Keratinocyte (primary cell): ENCODE results near the gene BNC1. TPM values are rescaled to one million over a fixed set of nuclear protein-coding genes. Genes with fewer than 3 reads are reported as not detected.

Experiments used
- DNase-seq: peaks from one replicate; pipeline ENCODE4 v3.0.0-alpha.2; 2011; ENCODE audit warnings: low read depth, missing footprints, low spot score
- FAIRE-seq: peaks from 2 replicates; lab custom pipeline; 2011; peaks lifted over from hg19 to GRCh38; lab: Jason Lieb, UNC
- H2AFZ ChIP-seq: 2 replicates; pipeline ENCODE4 v1.6.0; 2012; ENCODE audit warnings: low read length, control low read depth, inconsistent platforms; ENCODE audit not compliant: control insufficient read depth
- H3K27ac ChIP-seq: 2 replicates; pipeline ENCODE4 v1.5.1; 2011; ENCODE audit warnings: low read length; ENCODE audit not compliant: control insufficient read depth, insufficient read depth
- H3K27me3 ChIP-seq: 3 replicates; pipeline ENCODE4 v1.6.0; 2011; ENCODE audit warnings: low read length; ENCODE audit not compliant: control insufficient read depth, insufficient read depth; ENCODE audit errors: extremely low read depth
- H3K36me3 ChIP-seq, 2 experiments: 2 replicates in 1 of 2; 3 replicates in 1 of 2; pipeline ENCODE4 v1.5.1; 2011; ENCODE audit warnings: low read length in 2 of 2, mild to moderate bottlenecking in 1 of 2; ENCODE audit not compliant: control insufficient read depth in 2 of 2, insufficient read depth in 2 of 2; ENCODE audit errors: extremely low read depth in 1 of 2
- H3K4me1 ChIP-seq: 3 replicates; pipeline ENCODE4 v1.5.1; 2011; ENCODE audit warnings: low read length; ENCODE audit not compliant: control insufficient read depth, insufficient read depth; ENCODE audit errors: extremely low read depth
- H3K4me2 ChIP-seq: 3 replicates; pipeline ENCODE4 v1.6.0; 2011; ENCODE audit warnings: low read depth, low read length; ENCODE audit not compliant: control insufficient read depth, insufficient read depth; ENCODE audit errors: extremely low read depth
- H3K4me3 ChIP-seq, 3 experiments: fragments of 200-600 bp in 1 of 3; sonication (generic) in 1 of 3; 2 replicates in 2 of 3; 3 replicates in 1 of 3; pipeline ENCODE4 v1.5.1; 2011 to 2016; ENCODE audit warnings: low read length in 3 of 3, mild to moderate bottlenecking in 3 of 3, control low read depth in 2 of 3, inconsistent platforms in 1 of 3, low read depth in 1 of 3, mixed read lengths in 1 of 3, mixed run types in 1 of 3, moderate library complexity in 1 of 3; ENCODE audit not compliant: control insufficient read depth in 2 of 3, insufficient read depth in 2 of 3; ENCODE audit errors: extremely low read depth in 1 of 3
- H3K79me2 ChIP-seq: 2 replicates; pipeline ENCODE4 v1.6.0; 2012; ENCODE audit warnings: low read length; ENCODE audit not compliant: control insufficient read depth, insufficient read depth
- H3K9ac ChIP-seq: 3 replicates; pipeline ENCODE4 v1.6.0; 2011; ENCODE audit warnings: low read length; ENCODE audit not compliant: control insufficient read depth, insufficient read depth; ENCODE audit errors: extremely low read depth
- H3K9me1 ChIP-seq: 3 replicates; pipeline ENCODE4 v1.6.0; 2011; ENCODE audit warnings: low read length; ENCODE audit not compliant: control insufficient read depth, insufficient read depth; ENCODE audit errors: extremely low read depth
- H3K9me3 ChIP-seq: 2 replicates; pipeline ENCODE4 v1.5.1; 2012; ENCODE audit warnings: low read depth, low read length; ENCODE audit not compliant: control insufficient read depth
- H4K20me1 ChIP-seq: 3 replicates; pipeline ENCODE4 v1.6.0; 2011; ENCODE audit warnings: low read length; ENCODE audit not compliant: control insufficient read depth, insufficient read depth; ENCODE audit errors: extremely low read depth
- CTCF ChIP-seq, 3 experiments: IDR thresholded peaks in 1 of 3; conservative IDR thresholded peaks in 1 of 3; optimal IDR thresholded peaks in 1 of 3; 2 replicates in 2 of 3; 3 replicates in 1 of 3; pipeline versions ENCODE3 to v1.5.1; 2011; ENCODE audit warnings: low read length in 3 of 3, mild to moderate bottlenecking in 3 of 3, moderate library complexity in 2 of 3, control low read depth in 1 of 3, inconsistent platforms in 1 of 3; ENCODE audit not compliant: insufficient read depth in 2 of 3; ENCODE audit errors: extremely low read depth in 1 of 3
- EZH2 ChIP-seq: IDR thresholded peaks from one replicate; pipeline ENCODE4 v1.6.1; 2012; ENCODE audit warnings: inconsistent platforms, mild to moderate bottlenecking, low read length, moderate library complexity
- dilution Hi-C: fragments of 300-500 bp; cut with MboI; formaldehyde crosslinking; loops from one replicate; pipeline ENCODE4 v1.7.0; 2020; ENCODE audit warnings: low sequenced_read_pairs; ENCODE audit not compliant: extremely low pct_ligation_motif_present
- polyA plus RNA-seq, 5 experiments: library from polyadenylated mRNA; depleted of rRNA in 3 of 5; stranded (reverse) in 3 of 5; stranded (forward) in 1 of 5; unstranded in 1 of 5; fragments of >200 nt; gene quantifications; 1 replicate in 1 of 5; 2 replicates in 3 of 5; 3 replicates in 1 of 5; pipeline versions ENCODE4 v1.2.1 to v1.2.3, GENCODE V29; 2011 to 2012; ENCODE audit warnings: missing spikeins in 2 of 5, low read depth in 1 of 5, low replicate concordance in 1 of 5

BNC1 gene
- polyA plus RNA-seq, 1 donor (not counting 4 experiments of a cell fraction or from before 2014, with no cell fraction given), result 137 TPM

- Histone ChIP-seq H3K36me3 (no peaks in the 10 kb centered on the region), H3K27me3 (no peaks in the 10 kb centered on the region), H4K20me1 (no peaks in the 10 kb centered on the region), H3K9me1 (no peaks in the 10 kb centered on the region), H3K9me3 (no peaks in the 10 kb centered on the region), H3K27ac (peak overlapping the region; percentile 62), H3K4me2 (peak overlapping the region; percentile 33), H3K4me1 (peaks cover 18% of the 10 kb centered on the region), H3K79me2 (no peaks in the 10 kb centered on the region), H3K4me3 (no peak overlapping the region), H2AFZ (peak overlapping the region; percentile 34), H3K9ac (peak overlapping the region; percentile 38)
- no peak for TF ChIP-seq EZH2
- no peak for TF ChIP-seq CTCF (optimal IDR thresholded peaks at IDR 0.05 in 1 of 3, IDR thresholded peaks at IDR 0.05 in 1 of 3, conservative IDR thresholded peaks at IDR 0.05 in 1 of 3; ENCODE audit: extremely low read depth in 1 of 3, insufficient read depth in 2 of 3, low read length in 3 of 3)
- no peak for DNase-seq
- dilution Hi-C loops, result no loop called here
- FAIRE-seq, result no peak
Observed at GRCh38 chr15:83304861-83305703, 20.6 kb upstream of the BNC1 start.

- TF ChIP-seq CTCF (optimal IDR thresholded peaks at IDR 0.05 in 1 of 3, IDR thresholded peaks at IDR 0.05 in 1 of 3, conservative IDR thresholded peaks at IDR 0.05 in 1 of 3; ENCODE audit: extremely low read depth in 1 of 3, insufficient read depth in 2 of 3, low read length in 3 of 3), result no peak
- no peak for TF ChIP-seq EZH2
- H3K4me1 ChIP-seq, result peaks cover 18% of the 10 kb centered on the region
- no peaks in the 10 kb centered on the region for H3K36me3 ChIP-seq
- no peaks in the 10 kb centered on the region for H3K9me3 ChIP-seq
- H3K4me2 ChIP-seq, result no peak overlapping the region
- no peak overlapping the region for H3K4me3 ChIP-seq
- FAIRE-seq, result peak; percentile 67
- H2AFZ ChIP-seq, result peak overlapping the region; percentile 32
- no peaks in the 10 kb centered on the region for H3K9me1 ChIP-seq
- no peaks in the 10 kb centered on the region for H3K79me2 ChIP-seq
- no peaks in the 10 kb centered on the region for H3K27me3 ChIP-seq
- no peak for DNase-seq
- dilution Hi-C loops, result no loop called here
- no peak overlapping the region for H3K9ac ChIP-seq
- no peaks in the 10 kb centered on the region for H4K20me1 ChIP-seq
- no peak overlapping the region for H3K27ac ChIP-seq
Observed at GRCh38 chr15:83303535-83303934, 19.1 kb upstream of the BNC1 start.
